Limb (tissue), 2 donors: ENCODE results near the gene DDX55.

Source experiments
- DNase-seq, 2 donors: peaks; one replicate each; pipeline ENCODE4 v3.0.0-alpha.2; 2016; ENCODE audit errors: extremely low spot score in 2 of 2

Gene DDX55

GRCh38 chr12:123608182-123608581 lies 6.3 kb downstream of the DDX55 start:
- DNase-seq: no peak

- no peak for DNase-seq
Measured at GRCh38 chr12:123614110-123614509, 12.2 kb downstream of the DDX55 start.

GRCh38 chr12:123614531-123614930 lies 12.6 kb downstream of the DDX55 start:
- no peak for DNase-seq

- no peak for DNase-seq
Measured at GRCh38 chr12:123617144-123617543, 15.2 kb downstream of the DDX55 start.

GRCh38 chr12:123617580-123617979 lies 15.7 kb downstream of the DDX55 start:
- DNase-seq: no peak

GRCh38 chr12:123621101-123621500 lies 19.2 kb downstream of the DDX55 start:
- DNase-seq: no peak

GRCh38 chr12:123621619-123622530 lies 20.0 kb downstream of the DDX55 start:
- DNase-seq: no peak

GRCh38 chr12:123633379-123634141 lies 31.7 kb downstream of the DDX55 start, which contains the start of the genes EIF2B1 and GTF2H3:
Gene EIF2B1 (minus strand): TSS chr12:123633686. CDS start chr12:123633557, 129 bp downstream.
Gene GTF2H3 (plus strand): TSS chr12:123633829. CDS start chr12:123633860, 31 bp downstream.
- DNase-seq: peak; percentile 97 to 99

GRCh38 chr12:123634142-123634561 lies 32.3 kb downstream of the DDX55 start:
- DNase-seq: no peak

GRCh38 chr12:123643911-123644310 lies 42.0 kb downstream of the DDX55 start:
- no peak for DNase-seq

- no peak for DNase-seq
Measured at GRCh38 chr12:123645380-123645779, 43.5 kb downstream of the DDX55 start.

- no peak for DNase-seq
Measured at GRCh38 chr12:123645878-123646277, 44.0 kb downstream of the DDX55 start.

- no peak for DNase-seq
Measured at GRCh38 chr12:123648401-123648800, 46.5 kb downstream of the DDX55 start.

- no peak for DNase-seq
Measured at GRCh38 chr12:123654129-123654701, 52.3 kb downstream of the DDX55 start.

- no peak for DNase-seq
Measured at GRCh38 chr12:123655420-123655819, 53.5 kb downstream of the DDX55 start.

- no peak for DNase-seq
Measured at GRCh38 chr12:123656392-123656791, 54.5 kb downstream of the DDX55 start.

GRCh38 chr12:123657211-123657610 lies 55.3 kb downstream of the DDX55 start:
- DNase-seq: no peak

GRCh38 chr12:123659996-123660727 lies 58.3 kb downstream of the DDX55 start:
- no peak for DNase-seq

GRCh38 chr12:123667771-123668170 lies 65.9 kb downstream of the DDX55 start:
- no peak for DNase-seq
